ENCODE data around the gene SBF1. TPM values are rescaled to one million over a fixed set of nuclear protein-coding genes. Genes with fewer than 3 reads are reported as not detected.

SBF1 gene
- total RNA-seq, 1 donor from 2014 or later, result 37.3 TPM

GRCh38 chr22:50506611-50507420, 32.0 kb upstream of the SBF1 start:
- intact Hi-C loops (cut with DNase I), result loop anchor here (5.0 kb wide), 1 partner anchor 570 kb away; no protein-coding TSS in a partner anchor
- peak overlapping the region; percentile 63 to 98 for H3K4me3 ChIP-seq
- DNase-seq (ENCODE audit: extremely low spot score in 2 of 2), result no peak
- peak overlapping the region; percentile 90 for H3K27ac ChIP-seq
- H3K36me3 ChIP-seq, result peaks cover 0 to 31% of the 10 kb centered on the region in 2 donors
- H3K4me1 ChIP-seq, result peaks cover 49% of the 10 kb centered on the region
- TF ChIP-seq CTCF (IDR thresholded peaks at IDR 0.05), result no peak
- no peak for TF ChIP-seq POLR2AphosphoS5 (IDR thresholded peaks at IDR 0.05; ENCODE audit: insufficient read depth in 1 of 2, low read depth in 1 of 2)
- TF ChIP-seq POLR2A (IDR thresholded peaks at IDR 0.05), result no peak
- H3K27me3 ChIP-seq, result no peaks in the 10 kb centered on the region
- no peaks in the 10 kb centered on the region for H3K9me3 ChIP-seq

- Histone ChIP-seq H3K4me3 (peak overlapping the region; percentile 63 to 98), H3K27ac (no peak overlapping the region), H3K27me3 (no peaks in the 10 kb centered on the region), H3K36me3 (peaks cover 0 to 31% of the 10 kb centered on the region in 2 donors), H3K9me3 (no peaks in the 10 kb centered on the region), H3K4me1 (peaks cover 49% of the 10 kb centered on the region)
- peak in 1 of 2 donors; percentile 87 for DNase-seq (ENCODE audit: extremely low spot score in 2 of 2)
- intact Hi-C loops (cut with DNase I), result loop anchor here (5.0 kb wide), 1 partner anchor 569 kb away; no protein-coding TSS in a partner anchor
- TF ChIP-seq POLR2AphosphoS5 (IDR thresholded peaks at IDR 0.05; ENCODE audit: insufficient read depth in 1 of 2, low read depth in 1 of 2) (no peak), POLR2A (IDR thresholded peaks at IDR 0.05) (no peak), CTCF (IDR thresholded peaks at IDR 0.05) (no peak)
Observed at GRCh38 chr22:50505776-50506610, 31.2 kb upstream of the SBF1 start.

GRCh38 chr22:50505276-50505775, 30.5 kb upstream of the SBF1 start:
- intact Hi-C loops (cut with DNase I), result loop anchor here (5.0 kb wide), 1 partner anchor 568 kb away; no protein-coding TSS in a partner anchor
- H3K27me3 ChIP-seq, result no peaks in the 10 kb centered on the region
- H3K9me3 ChIP-seq, result no peaks in the 10 kb centered on the region
- DNase-seq (ENCODE audit: extremely low spot score in 2 of 2), result no peak
- no peak overlapping the region for H3K27ac ChIP-seq
- H3K36me3 ChIP-seq, result peaks cover 0 to 31% of the 10 kb centered on the region in 2 donors
- no peak for TF ChIP-seq CTCF (IDR thresholded peaks at IDR 0.05)
- no peak for TF ChIP-seq POLR2AphosphoS5 (IDR thresholded peaks at IDR 0.05; ENCODE audit: insufficient read depth in 1 of 2, low read depth in 1 of 2)
- no peak for TF ChIP-seq POLR2A (IDR thresholded peaks at IDR 0.05)
- H3K4me1 ChIP-seq, result peaks cover 49% of the 10 kb centered on the region
- no peak overlapping the region for H3K4me3 ChIP-seq

GRCh38 chr22:50504369-50505211, 29.8 kb upstream of the SBF1 start:
- no peak overlapping the region for H3K4me3 ChIP-seq
- intact Hi-C loops (cut with DNase I), result loop anchor here (5.0 kb wide), 1 partner anchor 567 kb away; no protein-coding TSS in a partner anchor
- H3K4me1 ChIP-seq, result peaks cover 45% of the 10 kb centered on the region
- no peaks in the 10 kb centered on the region for H3K27me3 ChIP-seq
- DNase-seq (ENCODE audit: extremely low spot score in 2 of 2), result no peak
- peaks cover 0 to 31% of the 10 kb centered on the region in 2 donors for H3K36me3 ChIP-seq
- H3K27ac ChIP-seq, result no peak overlapping the region
- no peaks in the 10 kb centered on the region for H3K9me3 ChIP-seq
- TF ChIP-seq POLR2AphosphoS5 (IDR thresholded peaks at IDR 0.05; ENCODE audit: insufficient read depth in 1 of 2, low read depth in 1 of 2) (no peak), POLR2A (IDR thresholded peaks at IDR 0.05) (no peak), CTCF (IDR thresholded peaks at IDR 0.05) (no peak)

Data from vagina (tissue), 2 donors.